Middle frontal gyrus (tissue), 1 donor: ENCODE data around the gene IL17REL.

Source experiments
- DNase-seq: peaks from one replicate; pipeline ENCODE4 v3.0.0-alpha.2; 2015; ENCODE audit warnings: low spot score; ENCODE audit errors: extremely low spot score

The IL17REL gene

DNA sequence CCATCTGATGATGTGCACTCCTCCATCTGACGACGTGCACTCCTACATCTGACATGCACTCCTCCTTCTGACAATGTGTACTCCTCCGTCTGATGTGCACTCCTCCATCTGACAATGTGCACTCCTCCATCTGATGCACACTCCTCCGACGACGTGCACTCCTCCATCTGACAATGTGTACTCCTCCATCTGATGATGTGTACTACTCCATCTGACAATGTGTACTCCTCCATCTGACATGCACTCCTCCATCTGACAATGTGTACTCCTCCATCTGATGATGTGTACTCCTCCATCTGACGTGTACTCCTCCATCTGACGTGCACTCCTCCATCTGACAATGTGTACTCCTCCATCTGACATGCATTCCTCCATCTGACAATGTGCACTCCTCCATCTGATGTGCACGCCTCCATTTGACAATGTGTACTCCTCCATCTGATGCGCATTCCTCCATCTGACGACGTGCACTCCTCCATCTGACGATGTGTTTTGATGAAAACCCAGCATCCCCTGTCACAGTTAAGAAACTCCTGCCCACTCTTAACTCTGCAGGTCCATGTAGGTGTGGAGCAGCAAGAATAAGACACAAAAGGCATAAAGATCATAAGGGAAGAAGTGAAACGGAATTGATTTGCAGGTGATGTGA, 9.7 kb upstream of the IL17REL start:
- no peak for DNase-seq

GRCh38 chr22:50020606-50021005, 8.0 kb upstream of the IL17REL start:
- DNase-seq, result no peak

- no peak for DNase-seq
These were observed 6.8 kb upstream of the IL17REL start for GRCh38 chr22:50019316-50019715.

DNA sequence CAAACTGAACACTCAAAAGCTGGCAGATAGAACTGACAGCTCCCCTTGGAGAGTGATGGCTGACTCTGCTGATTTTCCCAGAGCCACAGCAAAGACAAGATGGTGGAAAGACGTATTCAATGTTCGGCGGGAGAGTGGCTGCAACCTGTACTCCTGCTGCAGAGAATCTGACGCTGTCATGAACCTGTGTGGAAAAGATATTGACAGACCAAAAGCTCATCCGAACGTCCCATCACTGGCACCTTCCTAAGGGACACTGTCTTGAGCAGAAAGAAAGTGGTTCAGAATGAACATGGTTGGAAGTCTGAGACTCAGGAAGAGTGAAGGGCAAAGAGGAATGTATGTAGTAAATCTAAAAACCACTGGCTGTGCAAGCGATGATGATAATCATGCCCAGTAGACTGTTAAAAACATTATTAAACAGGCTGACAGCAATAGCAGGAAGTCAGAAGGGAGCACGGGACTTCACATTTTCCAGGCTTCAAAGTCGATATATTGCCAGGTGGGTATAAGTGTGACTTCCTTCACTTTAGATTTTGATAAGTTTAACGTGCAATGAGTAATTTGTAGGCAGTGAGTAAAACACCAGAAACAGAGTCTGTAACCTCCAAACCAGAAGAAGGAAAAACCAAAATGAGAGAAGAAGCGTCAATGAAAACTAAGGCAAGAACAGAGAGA, 6.2 kb upstream of the IL17REL start:
- no peak for DNase-seq

GRCh38 chr22:50017701-50018224, 5.2 kb upstream of the IL17REL start:
- no peak for DNase-seq

DNA sequence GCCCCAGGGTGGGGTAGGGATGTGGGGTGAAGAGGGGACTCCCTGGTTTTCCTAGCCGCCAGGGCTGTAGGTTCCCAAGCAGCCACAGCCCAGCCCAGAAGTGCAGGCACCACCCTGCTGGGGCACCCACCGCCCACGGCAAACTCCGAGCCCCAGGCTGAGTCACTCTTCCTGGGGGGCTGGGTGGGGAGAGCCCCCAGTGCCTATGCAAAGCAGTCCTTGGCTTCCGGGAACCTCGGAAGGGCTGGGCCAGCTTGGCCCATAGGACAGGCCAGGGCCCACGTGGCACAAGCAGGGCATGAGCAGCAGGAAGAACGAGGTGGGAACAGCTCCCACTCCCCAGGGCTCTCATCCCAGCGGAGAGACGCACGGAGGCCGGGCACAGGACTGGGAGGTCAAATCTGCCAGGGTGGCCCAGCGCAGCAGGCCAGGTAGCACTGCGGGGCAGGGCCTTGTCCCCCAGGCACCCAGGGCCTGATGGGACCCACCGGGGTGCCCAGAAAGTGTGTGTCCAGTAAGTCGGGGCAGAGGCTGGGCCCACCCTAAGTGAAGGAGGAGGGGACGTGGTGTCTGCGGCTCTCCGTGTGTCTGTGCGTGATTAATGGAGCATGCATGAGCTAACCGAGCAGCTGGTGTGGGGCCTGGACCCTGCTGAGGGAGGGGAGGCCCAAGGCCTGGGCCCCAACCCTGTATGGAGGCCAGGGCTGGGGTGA, 4.6 kb upstream of the IL17REL start:
- DNase-seq, result no peak

GRCh38 chr22:50016308-50016987, 3.9 kb upstream of the IL17REL start:
- DNase-seq, result no peak

DNA sequence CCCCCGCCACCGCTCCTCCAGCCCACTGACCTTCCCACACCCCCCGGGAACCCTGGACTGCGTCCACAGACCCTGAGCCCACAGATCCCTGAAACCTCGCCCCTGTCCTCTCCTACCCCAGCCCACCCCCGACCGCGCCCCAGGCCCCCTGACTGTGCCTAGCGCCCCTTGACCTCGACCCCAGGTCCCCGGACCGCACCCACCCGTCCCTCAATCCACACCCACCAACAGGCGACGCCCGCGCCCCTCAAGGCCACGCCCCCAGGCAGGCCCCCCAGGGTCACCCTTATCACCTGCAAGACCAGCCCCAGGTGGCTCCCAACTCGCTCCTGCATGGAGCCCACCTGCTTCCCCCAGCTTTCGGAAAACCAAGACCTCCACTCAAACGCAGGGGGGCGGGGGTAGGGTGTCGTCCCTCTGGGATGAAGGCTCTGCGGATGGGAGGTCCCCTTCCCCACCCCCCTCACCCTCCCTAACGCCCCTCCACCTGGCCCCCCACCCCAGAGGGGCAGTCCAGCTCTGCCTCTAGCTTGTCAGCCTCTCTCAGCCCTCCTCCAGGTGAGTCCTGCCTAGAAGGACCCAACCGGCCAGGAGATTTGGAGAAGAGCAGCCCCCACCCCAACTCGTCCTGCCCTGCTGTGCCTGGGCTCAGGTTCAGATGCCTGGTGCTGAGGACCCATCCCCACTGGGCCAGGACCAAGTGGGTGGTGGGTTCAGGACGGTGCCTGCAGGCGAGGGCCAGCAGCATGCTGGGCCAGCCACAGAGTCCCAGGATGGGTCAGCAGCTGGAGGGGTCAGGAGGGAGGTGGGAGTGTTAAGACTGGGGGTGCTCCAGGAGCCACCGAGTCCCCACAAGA, 3.1 kb upstream of the IL17REL start:
- DNase-seq, result no peak

DNA sequence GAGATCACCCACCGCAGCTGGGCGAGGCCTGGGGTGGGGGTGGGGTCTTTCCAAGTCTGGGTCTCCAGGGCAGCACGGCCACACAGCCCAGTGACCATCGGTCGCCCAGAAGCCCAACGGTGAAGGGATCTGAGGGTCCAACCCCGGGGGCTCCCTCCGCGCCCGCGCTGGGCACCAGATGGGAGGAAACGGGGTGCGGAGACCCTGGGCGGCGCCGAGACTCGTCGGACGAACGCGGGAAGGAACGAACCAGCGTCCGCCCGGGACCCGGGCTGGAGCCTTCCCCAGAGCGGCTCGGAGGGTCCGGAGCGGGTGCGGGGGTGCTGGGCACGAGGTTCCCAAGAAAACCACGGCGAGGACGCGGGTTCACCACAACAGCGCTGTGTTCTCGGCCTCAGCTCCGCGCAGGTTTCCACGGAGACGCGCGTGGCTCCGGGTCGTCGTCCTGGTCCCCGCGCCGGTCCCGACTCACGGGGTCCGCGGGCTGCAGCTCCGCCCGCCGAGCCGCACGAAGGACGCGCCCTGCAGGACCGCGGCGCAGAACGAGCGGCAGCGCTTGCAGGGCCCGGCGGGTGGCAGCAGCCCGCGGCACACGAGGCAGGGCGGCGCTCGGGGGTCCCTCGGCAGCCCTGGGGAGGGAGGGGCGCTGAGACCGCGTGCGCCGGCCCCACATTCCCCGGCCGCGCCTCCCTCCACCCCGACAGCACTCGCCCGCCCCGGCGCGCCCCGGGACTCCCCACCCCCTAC, 2.3 kb upstream of the IL17REL start:
- no peak for DNase-seq

- DNase-seq, result no peak
These were observed 1.5 kb upstream of the IL17REL start for GRCh38 chr22:50014053-50014501.

GRCh38 chr22:50011447-50012210, 936 bp downstream of the IL17REL start:
- no peak for DNase-seq

- DNase-seq, result no peak
These were observed 1.7 kb downstream of the IL17REL start for GRCh38 chr22:50010676-50011446.

GRCh38 chr22:50009765-50010675, 2.5 kb downstream of the IL17REL start:
- DNase-seq, result no peak

DNA sequence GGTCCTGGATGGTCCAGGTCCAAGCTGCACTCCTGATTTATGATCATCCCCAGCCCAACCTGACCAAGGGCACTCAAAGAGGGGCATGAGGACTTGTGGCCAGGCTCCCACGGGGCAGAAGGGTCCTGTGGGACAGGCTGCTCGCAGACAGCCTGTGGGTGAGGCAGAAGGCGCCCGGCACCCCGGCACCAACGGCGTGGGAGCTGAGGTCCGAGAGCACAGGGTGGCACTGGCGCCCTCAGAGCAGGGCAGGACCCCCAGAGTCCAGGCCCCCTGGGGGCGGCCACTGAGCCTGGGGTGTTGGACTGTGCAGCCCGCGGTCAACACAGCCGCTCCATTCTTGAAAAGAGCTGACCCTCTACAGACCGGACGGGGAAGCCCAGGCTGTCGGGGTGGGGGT, 3.3 kb downstream of the IL17REL start:
- DNase-seq, result no peak

DNA sequence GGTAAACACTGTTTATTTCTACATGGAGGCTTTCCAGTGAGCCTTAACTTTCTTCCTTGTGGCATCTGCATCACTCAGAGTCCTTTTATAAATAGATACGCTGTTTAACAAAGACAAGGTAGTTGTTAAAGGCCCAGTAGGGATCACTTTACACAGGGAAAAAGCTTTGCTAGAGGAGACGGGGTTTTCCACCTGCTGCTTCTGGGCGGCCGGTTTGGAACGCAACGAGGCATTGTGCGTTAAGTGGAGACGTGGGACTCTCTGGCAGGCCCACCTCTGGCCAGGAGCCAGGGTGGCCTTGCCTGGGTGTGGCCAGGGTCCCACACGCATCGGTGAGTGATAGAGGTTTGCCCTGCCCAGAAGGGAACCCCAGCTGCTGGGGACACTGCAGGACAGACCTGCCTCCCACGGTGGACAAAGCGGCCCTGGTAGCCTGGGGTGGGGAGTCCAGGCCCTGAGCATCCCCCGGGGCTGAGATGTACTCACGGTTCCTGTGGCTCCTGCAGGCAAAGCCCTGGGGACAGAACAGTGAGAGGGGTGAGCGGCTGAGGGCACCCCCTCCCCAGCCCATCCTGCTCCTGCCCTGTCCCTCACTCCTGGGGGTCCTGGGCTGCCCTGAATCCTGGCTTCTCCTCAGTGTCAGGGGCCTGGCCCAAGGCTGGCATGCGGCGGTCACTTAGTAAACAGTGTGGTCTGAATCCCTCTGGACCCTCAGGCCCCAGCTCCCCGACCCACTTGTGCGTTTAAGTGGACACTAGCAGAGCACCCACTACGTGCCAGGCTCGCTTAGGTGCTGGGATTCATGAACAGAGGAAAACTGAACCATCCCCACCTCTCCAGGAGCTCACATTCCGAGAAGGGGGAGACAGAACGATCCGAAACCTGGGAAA, 4.2 kb downstream of the IL17REL start:
- no peak for DNase-seq

GRCh38 chr22:50007057-50007511, 5.5 kb downstream of the IL17REL start:
- no peak for DNase-seq
